Measurements from ENCODE around the gene IRS2. TPM values are rescaled to one million over a fixed set of nuclear protein-coding genes. Genes with fewer than 3 reads are reported as not detected.

The IRS2 gene
- total and polyA plus RNA-seq, 4 donors: 6.8 to 27.1 (median 15.4) TPM

DNA sequence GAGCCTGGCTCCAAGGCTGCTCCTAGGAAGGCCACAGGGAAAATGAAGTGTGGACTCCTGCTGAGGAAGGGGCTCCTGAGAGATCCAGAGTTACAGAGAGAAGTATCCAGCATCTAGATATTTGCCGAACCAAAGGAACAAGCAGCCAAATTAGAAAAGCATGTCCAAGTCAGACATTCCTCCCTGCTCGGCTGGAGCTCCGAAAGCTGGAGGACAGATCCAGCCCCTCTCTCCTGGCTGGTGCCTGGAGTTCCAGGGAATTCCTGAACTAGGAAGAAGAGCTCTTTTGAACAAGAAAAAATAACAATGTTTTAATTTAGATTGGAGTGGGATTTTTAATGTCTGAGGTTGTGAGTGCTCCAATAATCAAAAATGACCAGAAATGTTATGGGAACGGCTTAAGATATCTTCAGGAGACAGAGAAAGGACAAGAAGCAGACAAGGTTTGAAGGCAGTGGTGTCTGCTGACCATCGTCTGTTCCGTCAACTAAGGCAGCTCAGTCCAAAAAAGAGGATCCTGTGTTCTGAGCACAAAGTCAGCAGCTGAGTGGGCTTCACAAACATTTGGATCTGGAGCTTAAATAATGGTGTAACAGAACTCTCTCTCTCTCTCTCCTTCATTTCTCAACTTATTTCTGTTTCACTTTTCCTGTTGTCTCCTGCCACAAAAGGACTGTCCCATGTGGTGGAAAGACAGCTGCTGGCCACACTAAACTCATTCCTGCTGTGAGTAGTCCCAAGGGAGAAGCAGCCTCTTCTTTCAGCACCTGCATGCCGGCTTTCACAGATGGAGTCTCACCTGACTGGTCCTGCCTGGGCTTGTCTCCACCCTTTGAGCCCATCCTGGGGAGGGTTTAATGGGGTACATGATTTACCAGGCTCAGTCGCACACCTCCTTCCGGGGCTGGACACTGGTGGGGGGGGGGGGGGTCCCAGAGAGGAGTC, 31.5 kb upstream of the IRS2 start:
- H3K9ac ChIP-seq (ENCODE audit: insufficient read depth in 1 of 2, low read length in 2 of 2): no peak overlapping the region
- H3K36me3 ChIP-seq (ENCODE audit: control insufficient read depth in 4 of 4, insufficient read depth in 4 of 4, low read length in 4 of 4): no peaks in the 10 kb centered on the region
- H3K9me3 ChIP-seq (ENCODE audit: control insufficient read depth in 4 of 4, insufficient read depth in 3 of 4, low read length in 3 of 4): peaks cover 0 to 5% (median 0%) of the 10 kb centered on the region in 4 donors
- TF ChIP-seq, protein P1, sequence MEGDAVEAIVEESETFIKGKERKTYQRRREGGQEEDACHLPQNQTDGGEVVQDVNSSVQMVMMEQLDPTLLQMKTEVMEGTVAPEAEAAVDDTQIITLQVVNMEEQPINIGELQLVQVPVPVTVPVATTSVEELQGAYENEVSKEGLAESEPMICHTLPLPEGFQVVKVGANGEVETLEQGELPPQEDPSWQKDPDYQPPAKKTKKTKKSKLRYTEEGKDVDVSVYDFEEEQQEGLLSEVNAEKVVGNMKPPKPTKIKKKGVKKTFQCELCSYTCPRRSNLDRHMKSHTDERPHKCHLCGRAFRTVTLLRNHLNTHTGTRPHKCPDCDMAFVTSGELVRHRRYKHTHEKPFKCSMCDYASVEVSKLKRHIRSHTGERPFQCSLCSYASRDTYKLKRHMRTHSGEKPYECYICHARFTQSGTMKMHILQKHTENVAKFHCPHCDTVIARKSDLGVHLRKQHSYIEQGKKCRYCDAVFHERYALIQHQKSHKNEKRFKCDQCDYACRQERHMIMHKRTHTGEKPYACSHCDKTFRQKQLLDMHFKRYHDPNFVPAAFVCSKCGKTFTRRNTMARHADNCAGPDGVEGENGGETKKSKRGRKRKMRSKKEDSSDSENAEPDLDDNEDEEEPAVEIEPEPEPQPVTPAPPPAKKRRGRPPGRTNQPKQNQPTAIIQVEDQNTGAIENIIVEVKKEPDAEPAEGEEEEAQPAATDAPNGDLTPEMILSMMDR (IDR thresholded peaks at IDR 0.05; ENCODE audit: control extremely low read depth, extremely low read depth): no peak
- H3K27me3 ChIP-seq (ENCODE audit: control insufficient read depth in 3 of 3, insufficient read depth in 3 of 3, low read length in 2 of 3): peaks cover 0 to 5% (median 4%) of the 10 kb centered on the region in 3 donors
- H3K4me3 ChIP-seq: no peak overlapping the region
- peaks cover 0 to 4% (median 0%) of the 10 kb centered on the region in 5 donors for H3K4me1 ChIP-seq (ENCODE audit: control insufficient read depth in 5 of 5, insufficient read depth in 5 of 5, low read length in 5 of 5)
- ATAC-seq (ENCODE audit: insufficient read depth, low FRiP score) (no peak), DNase-seq (no peak)
- WGBS, 2 donors: 66 to 69% methylated on average over 9 of the region's 9 CpGs
- H3K27ac ChIP-seq (ENCODE audit: low read depth in 1 of 2, low read length in 1 of 2): no peak overlapping the region

DNA sequence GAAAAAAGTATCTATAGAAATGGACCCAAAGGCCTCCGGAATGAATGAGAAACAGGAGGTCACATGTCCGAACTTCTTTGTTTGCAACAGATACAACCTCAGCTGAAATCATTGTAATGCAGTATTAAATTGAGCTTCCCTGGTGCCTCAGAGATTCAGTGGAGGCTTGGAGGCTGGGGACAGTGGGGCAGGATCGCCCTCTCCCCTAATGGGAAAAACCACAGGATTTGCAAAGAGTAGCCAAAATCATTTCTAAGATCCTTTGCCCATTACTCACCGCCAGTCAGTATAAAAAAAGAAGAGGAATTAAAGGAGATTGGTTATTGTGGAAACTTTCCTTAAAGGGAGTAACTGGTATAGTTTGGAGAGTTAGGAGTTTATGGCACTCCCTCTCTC, 30.4 kb upstream of the IRS2 start:
- DNase-seq: no peak
- peaks cover 0 to 5% (median 4%) of the 10 kb centered on the region in 3 donors for H3K27me3 ChIP-seq (ENCODE audit: control insufficient read depth in 3 of 3, insufficient read depth in 3 of 3, low read length in 2 of 3)
- TF ChIP-seq, protein P1 (IDR thresholded peaks at IDR 0.05; ENCODE audit: control extremely low read depth, extremely low read depth): no peak
- no peak overlapping the region for H3K4me3 ChIP-seq
- H3K9ac ChIP-seq (ENCODE audit: insufficient read depth in 1 of 2, low read length in 2 of 2): no peak overlapping the region
- no peaks in the 10 kb centered on the region for H3K36me3 ChIP-seq (ENCODE audit: control insufficient read depth in 4 of 4, insufficient read depth in 4 of 4, low read length in 4 of 4)
- ATAC-seq (ENCODE audit: insufficient read depth, low FRiP score): no peak
- 85 to 92% methylated on average over 4 of the region's 4 CpGs for WGBS, 2 donors
- H3K9me3 ChIP-seq (ENCODE audit: control insufficient read depth in 4 of 4, insufficient read depth in 3 of 4, low read length in 3 of 4): peaks cover 0 to 5% (median 0%) of the 10 kb centered on the region in 4 donors
- H3K27ac ChIP-seq (ENCODE audit: low read depth in 1 of 2, low read length in 1 of 2): no peak overlapping the region
- H3K4me1 ChIP-seq (ENCODE audit: control insufficient read depth in 5 of 5, insufficient read depth in 5 of 5, low read length in 5 of 5): peaks cover 0 to 4% (median 0%) of the 10 kb centered on the region in 5 donors

GRCh38 chr13:109816112-109816807, 29.9 kb upstream of the IRS2 start:
- ATAC-seq (ENCODE audit: insufficient read depth, low FRiP score) (no peak), DNase-seq (no peak)
- TF ChIP-seq, protein P1 (IDR thresholded peaks at IDR 0.05; ENCODE audit: control extremely low read depth, extremely low read depth): no peak
- Histone ChIP-seq H3K4me1 (ENCODE audit: control insufficient read depth in 5 of 5, insufficient read depth in 5 of 5, low read length in 5 of 5) (peaks cover 0 to 4% (median 0%) of the 10 kb centered on the region in 5 donors), H3K27ac (ENCODE audit: low read depth in 1 of 2, low read length in 1 of 2) (no peak overlapping the region), H3K36me3 (ENCODE audit: control insufficient read depth in 4 of 4, insufficient read depth in 4 of 4, low read length in 4 of 4) (no peaks in the 10 kb centered on the region), H3K27me3 (ENCODE audit: control insufficient read depth in 3 of 3, insufficient read depth in 3 of 3, low read length in 2 of 3) (peaks cover 0 to 5% (median 4%) of the 10 kb centered on the region in 3 donors), H3K4me3 (no peak overlapping the region), H3K9ac (ENCODE audit: insufficient read depth in 1 of 2, low read length in 2 of 2) (no peak overlapping the region), H3K9me3 (ENCODE audit: control insufficient read depth in 4 of 4, insufficient read depth in 3 of 4, low read length in 3 of 4) (peaks cover 0 to 5% (median 0%) of the 10 kb centered on the region in 4 donors)
- 74 to 76% methylated on average over 5 of the region's 5 CpGs for WGBS, 2 donors

Measured in lung (tissue), 12 donors.